NCI-H446 treated with DMSO at 0.1 percent for 48 hours (cell line): ENCODE results near the gene CHST11.

Experiments used
- DNase-seq: peaks from one replicate; lab custom pipeline; 2025; lab: John Stamatoyannopoulos, UW

Gene CHST11

GRCh38 chr12:104480826-104481440 lies 24.2 kb downstream of the CHST11 start:
- DNase-seq: no peak

GRCh38 chr12:104482113-104482512 lies 25.4 kb downstream of the CHST11 start:
- DNase-seq: no peak

GRCh38 chr12:104482748-104483147 lies 26.0 kb downstream of the CHST11 start:
- no peak for DNase-seq

- DNase-seq: no peak
Measured at GRCh38 chr12:104484079-104484478, 27.3 kb downstream of the CHST11 start.

- no peak for DNase-seq
Measured at GRCh38 chr12:104485651-104486362, 29.1 kb downstream of the CHST11 start.

- DNase-seq: no peak
Measured at GRCh38 chr12:104486363-104486750, 29.6 kb downstream of the CHST11 start.

- DNase-seq: no peak
Measured at GRCh38 chr12:104486943-104487819, 30.4 kb downstream of the CHST11 start.

GRCh38 chr12:104488374-104488773 lies 31.6 kb downstream of the CHST11 start:
- no peak for DNase-seq

- DNase-seq: no peak
Measured at GRCh38 chr12:104490186-104490585, 33.4 kb downstream of the CHST11 start.

- no peak for DNase-seq
Measured at GRCh38 chr12:104490850-104491249, 34.1 kb downstream of the CHST11 start.

- DNase-seq: no peak
Measured at GRCh38 chr12:104493496-104493895, 36.7 kb downstream of the CHST11 start.

- DNase-seq: no peak
Measured at GRCh38 chr12:104494137-104494792, 37.5 kb downstream of the CHST11 start.

- DNase-seq: no peak
Measured at GRCh38 chr12:104494793-104495158, 38.0 kb downstream of the CHST11 start.

- DNase-seq: no peak
Measured at GRCh38 chr12:104495786-104496185, 39.0 kb downstream of the CHST11 start.

- no peak for DNase-seq
Measured at GRCh38 chr12:104496336-104496735, 39.6 kb downstream of the CHST11 start.

GRCh38 chr12:104498211-104498801 lies 41.6 kb downstream of the CHST11 start:
- DNase-seq: no peak

- DNase-seq: no peak
Measured at GRCh38 chr12:104499668-104500332, 43.1 kb downstream of the CHST11 start.

- DNase-seq: no peak
Measured at GRCh38 chr12:104501115-104501514, 44.4 kb downstream of the CHST11 start.

- no peak for DNase-seq
Measured at GRCh38 chr12:104501660-104502059, 44.9 kb downstream of the CHST11 start.

GRCh38 chr12:104502217-104502616 lies 45.5 kb downstream of the CHST11 start:
- DNase-seq: no peak

- no peak for DNase-seq
Measured at GRCh38 chr12:104502638-104503037, 45.9 kb downstream of the CHST11 start.
